Measurements from ENCODE around the gene TNFSF8.

TNFSF8 gene

GRCh38 chr9:114925672-114926071 is 4.7 kb downstream of the TNFSF8 start:
- DNase-seq (no peak), ATAC-seq (ENCODE audit: insufficient read depth, low read depth) (no peak)
- Histone ChIP-seq H3K9ac (ENCODE audit: low read depth, low read length) (no peak overlapping the region), H3K4me3 (ENCODE audit: low read depth in 1 of 2, low read length in 2 of 2) (no peak overlapping the region), H3K27me3 (ENCODE audit: insufficient read depth, low read length, poor library complexity) (no peaks in the 10 kb centered on the region), H2AFZ (ENCODE audit: low read depth, low read length) (no peak overlapping the region), H3K4me2 (ENCODE audit: insufficient read depth, low read length) (peak overlapping the region; percentile 24; the same call in 1 of the 2 replicates), H3K27ac (ENCODE audit: low read length) (0 out of 2 replicates have a peak overlapping the region, but pooled peaks have one; percentile 19), H3K36me3 (ENCODE audit: insufficient read depth, low read length) (no peaks in the 10 kb centered on the region), H3K79me2 (ENCODE audit: insufficient read depth, low read length) (peaks cover 85% of the 10 kb centered on the region), H3K9me3 (ENCODE audit: insufficient read depth, low read length, severe bottlenecking) (no peaks in the 10 kb centered on the region), H4K20me1 (ENCODE audit: insufficient read depth, low read length) (no peaks in the 10 kb centered on the region), H3K4me1 (ENCODE audit: insufficient read depth, low read length) (peaks cover 55% of the 10 kb centered on the region)
- no peak for TF ChIP-seq EZH2 (IDR thresholded peaks at IDR 0.05; ENCODE audit: borderline replicate concordance, low read depth, low read length, severe bottlenecking)

GRCh38 chr9:114925039-114925438 is 5.4 kb downstream of the TNFSF8 start:
- H3K27me3 ChIP-seq (ENCODE audit: insufficient read depth, low read length, poor library complexity): no peaks in the 10 kb centered on the region
- TF ChIP-seq CTCF (IDR thresholded peaks at IDR 0.05; ENCODE audit: borderline replicate concordance, extremely low read depth, low read length, poor library complexity, severe bottlenecking) (no peak), EZH2 (IDR thresholded peaks at IDR 0.05; ENCODE audit: borderline replicate concordance, low read depth, low read length, severe bottlenecking) (no peak)
- no peak overlapping the region for H2AFZ ChIP-seq (ENCODE audit: low read depth, low read length)
- DNase-seq (no peak), ATAC-seq (ENCODE audit: insufficient read depth, low read depth) (no peak)
- peaks cover 49% of the 10 kb centered on the region for H3K4me1 ChIP-seq (ENCODE audit: insufficient read depth, low read length)
- peak overlapping the region; percentile 36; the same call in 1 of the 2 replicates for H3K4me2 ChIP-seq (ENCODE audit: insufficient read depth, low read length)
- no peak overlapping the region for H3K9ac ChIP-seq (ENCODE audit: low read depth, low read length)
- peaks cover 86% of the 10 kb centered on the region for H3K79me2 ChIP-seq (ENCODE audit: insufficient read depth, low read length)
- H3K4me3 ChIP-seq (ENCODE audit: low read depth in 1 of 2, low read length in 2 of 2): no peak overlapping the region
- no peaks in the 10 kb centered on the region for H3K9me3 ChIP-seq (ENCODE audit: insufficient read depth, low read length, severe bottlenecking)
- H4K20me1 ChIP-seq (ENCODE audit: insufficient read depth, low read length): no peaks in the 10 kb centered on the region
- no peaks in the 10 kb centered on the region for H3K36me3 ChIP-seq (ENCODE audit: insufficient read depth, low read length)
- no peak overlapping the region for H3K27ac ChIP-seq (ENCODE audit: low read length)

GRCh38 chr9:114924327-114924726 is 6.1 kb downstream of the TNFSF8 start:
- Histone ChIP-seq H3K4me2 (ENCODE audit: insufficient read depth, low read length) (no peak overlapping the region), H3K9me3 (ENCODE audit: insufficient read depth, low read length, severe bottlenecking) (no peaks in the 10 kb centered on the region), H3K4me1 (ENCODE audit: insufficient read depth, low read length) (peaks cover 43% of the 10 kb centered on the region)

GRCh38 chr9:114923918-114924317 is 6.5 kb downstream of the TNFSF8 start:
- Histone ChIP-seq H3K4me3 (ENCODE audit: low read depth in 1 of 2, low read length in 2 of 2) (no peak overlapping the region), H3K36me3 (ENCODE audit: insufficient read depth, low read length) (no peaks in the 10 kb centered on the region; the same call in 1 of the 2 replicates), H3K27me3 (ENCODE audit: insufficient read depth, low read length, poor library complexity) (no peaks in the 10 kb centered on the region), H3K9me3 (ENCODE audit: insufficient read depth, low read length, severe bottlenecking) (no peaks in the 10 kb centered on the region), H2AFZ (ENCODE audit: low read depth, low read length) (no peak overlapping the region), H3K79me2 (ENCODE audit: insufficient read depth, low read length) (peaks cover 86% of the 10 kb centered on the region), H3K4me1 (ENCODE audit: insufficient read depth, low read length) (peaks cover 39% of the 10 kb centered on the region), H3K9ac (ENCODE audit: low read depth, low read length) (no peak overlapping the region), H3K4me2 (ENCODE audit: insufficient read depth, low read length) (no peak overlapping the region), H4K20me1 (ENCODE audit: insufficient read depth, low read length) (no peaks in the 10 kb centered on the region), H3K27ac (ENCODE audit: low read length) (no peak overlapping the region)
- ATAC-seq (ENCODE audit: insufficient read depth, low read depth) (no peak), DNase-seq (no peak)
- no peak for TF ChIP-seq EZH2 (IDR thresholded peaks at IDR 0.05; ENCODE audit: borderline replicate concordance, low read depth, low read length, severe bottlenecking)
- no peak for TF ChIP-seq CTCF (IDR thresholded peaks at IDR 0.05; ENCODE audit: borderline replicate concordance, extremely low read depth, low read length, poor library complexity, severe bottlenecking)

More at GRCh38 chr9:114924327-114924726, 6.1 kb downstream of the TNFSF8 start:
- TF ChIP-seq CTCF (IDR thresholded peaks at IDR 0.05; ENCODE audit: borderline replicate concordance, extremely low read depth, low read length, poor library complexity, severe bottlenecking) (no peak), EZH2 (IDR thresholded peaks at IDR 0.05; ENCODE audit: borderline replicate concordance, low read depth, low read length, severe bottlenecking) (no peak)
- H3K27me3 ChIP-seq (ENCODE audit: insufficient read depth, low read length, poor library complexity): no peaks in the 10 kb centered on the region
- no peak overlapping the region for H3K4me3 ChIP-seq (ENCODE audit: low read depth in 1 of 2, low read length in 2 of 2)
- DNase-seq: no peak
- no peak overlapping the region for H2AFZ ChIP-seq (ENCODE audit: low read depth, low read length)
- H3K27ac ChIP-seq (ENCODE audit: low read length): no peak overlapping the region
- H3K36me3 ChIP-seq (ENCODE audit: insufficient read depth, low read length): no peaks in the 10 kb centered on the region; the same call in 1 of the 2 replicates
- H4K20me1 ChIP-seq (ENCODE audit: insufficient read depth, low read length): no peaks in the 10 kb centered on the region
- no peak for ATAC-seq (ENCODE audit: insufficient read depth, low read depth)
- H3K9ac ChIP-seq (ENCODE audit: low read depth, low read length): no peak overlapping the region
- H3K79me2 ChIP-seq (ENCODE audit: insufficient read depth, low read length): peaks cover 88% of the 10 kb centered on the region

Data from DND-41 (cell line).